Measurements from ENCODE around the gene MCM10. TPM values are rescaled to one million over a fixed set of nuclear protein-coding genes. Genes with fewer than 3 reads are reported as not detected.
A peak's percentile ranks its signal among the peaks of the same experiment; 100 is the strongest.
"Not testable (repeated sequence)": the region's sequence is repeated elsewhere in the genome, so short reads cannot be mapped to it uniquely, and the experiment has no call there.

The MCM10 gene
- total and polyA plus RNA-seq, 7 donors, result 0.14 to 3.2 (median 0.83) TPM; not detected in 2

DNA sequence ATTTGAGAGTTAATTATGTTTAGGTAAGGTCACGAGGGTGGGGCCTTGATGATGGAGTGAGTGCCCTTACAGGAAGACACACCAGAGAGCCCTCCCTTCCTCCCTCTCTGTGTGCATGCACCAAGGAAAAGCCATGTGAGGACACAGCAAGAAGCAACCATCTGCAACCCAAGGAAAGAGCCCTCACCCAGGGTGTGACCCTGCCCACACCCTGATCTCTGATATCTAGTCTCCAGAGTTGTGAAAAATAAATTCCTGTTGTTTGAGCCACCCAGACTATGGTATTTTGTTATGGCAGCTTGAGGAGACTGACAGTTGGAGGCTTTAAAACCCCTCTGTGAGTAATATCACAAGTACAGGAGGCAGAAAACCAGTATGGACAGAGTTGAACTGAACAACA, 15.0 kb upstream of the MCM10 start:
- Histone ChIP-seq H3K27ac (no peak overlapping the region), H3K36me3 (peaks cover 0 to 24% (median 8%) of the 10 kb centered on the region in 4 donors), H3K4me1 (no peaks in the 10 kb centered on the region), H3K4me3 (no peak overlapping the region), H3K9me3 (peaks cover 0 to 2% (median 0%) of the 10 kb centered on the region in 4 donors), H3K27me3 (no peaks in the 10 kb centered on the region)
- TF ChIP-seq POLR2A (IDR thresholded peaks at IDR 0.05) (no peak), EP300 (IDR thresholded peaks at IDR 0.05) (no peak), POLR2AphosphoS5 (IDR thresholded peaks at IDR 0.05) (no peak)
- TF ChIP-seq, protein P1, sequence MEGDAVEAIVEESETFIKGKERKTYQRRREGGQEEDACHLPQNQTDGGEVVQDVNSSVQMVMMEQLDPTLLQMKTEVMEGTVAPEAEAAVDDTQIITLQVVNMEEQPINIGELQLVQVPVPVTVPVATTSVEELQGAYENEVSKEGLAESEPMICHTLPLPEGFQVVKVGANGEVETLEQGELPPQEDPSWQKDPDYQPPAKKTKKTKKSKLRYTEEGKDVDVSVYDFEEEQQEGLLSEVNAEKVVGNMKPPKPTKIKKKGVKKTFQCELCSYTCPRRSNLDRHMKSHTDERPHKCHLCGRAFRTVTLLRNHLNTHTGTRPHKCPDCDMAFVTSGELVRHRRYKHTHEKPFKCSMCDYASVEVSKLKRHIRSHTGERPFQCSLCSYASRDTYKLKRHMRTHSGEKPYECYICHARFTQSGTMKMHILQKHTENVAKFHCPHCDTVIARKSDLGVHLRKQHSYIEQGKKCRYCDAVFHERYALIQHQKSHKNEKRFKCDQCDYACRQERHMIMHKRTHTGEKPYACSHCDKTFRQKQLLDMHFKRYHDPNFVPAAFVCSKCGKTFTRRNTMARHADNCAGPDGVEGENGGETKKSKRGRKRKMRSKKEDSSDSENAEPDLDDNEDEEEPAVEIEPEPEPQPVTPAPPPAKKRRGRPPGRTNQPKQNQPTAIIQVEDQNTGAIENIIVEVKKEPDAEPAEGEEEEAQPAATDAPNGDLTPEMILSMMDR (IDR thresholded peaks at IDR 0.05), result no peak
- 77 to 83% methylated on average over 1 of the region's 1 CpG for WGBS, 2 donors
- intact Hi-C loops (cut with DNase I), result no loop called here
- no peak for DNase-seq

DNA sequence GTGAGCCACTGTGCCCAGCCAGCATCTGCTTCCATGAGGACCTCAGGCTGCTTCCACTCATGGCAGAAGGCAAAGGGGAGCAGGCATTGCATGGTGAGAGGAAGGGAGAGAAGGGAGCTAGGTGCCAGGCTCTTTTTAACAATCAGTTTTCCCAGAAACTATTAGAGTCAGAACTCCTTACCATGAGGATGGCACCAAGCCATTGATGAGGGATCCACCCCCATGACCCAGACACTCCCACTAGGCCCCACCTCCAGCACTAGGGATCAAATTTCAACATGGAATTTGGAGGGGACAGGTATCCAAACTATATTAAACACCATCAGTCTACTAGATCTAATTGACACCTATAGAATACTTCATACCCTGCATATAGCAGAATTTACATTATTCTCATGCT, 14.2 kb upstream of the MCM10 start:
- no peaks in the 10 kb centered on the region for H3K4me1 ChIP-seq
- peaks cover 0 to 2% (median 0%) of the 10 kb centered on the region in 4 donors for H3K9me3 ChIP-seq
- H3K27me3 ChIP-seq, result no peaks in the 10 kb centered on the region
- no peak for TF ChIP-seq EP300 (IDR thresholded peaks at IDR 0.05)
- TF ChIP-seq POLR2A (IDR thresholded peaks at IDR 0.05), result no peak
- no peak for TF ChIP-seq POLR2AphosphoS5 (IDR thresholded peaks at IDR 0.05)
- TF ChIP-seq, protein P1 (IDR thresholded peaks at IDR 0.05), result no peak
- no peak for DNase-seq
- H3K36me3 ChIP-seq, result peaks cover 0 to 18% (median 5%) of the 10 kb centered on the region in 4 donors
- no peak overlapping the region for H3K4me3 ChIP-seq
- intact Hi-C loops (cut with DNase I), result no loop called here
- no peak overlapping the region for H3K27ac ChIP-seq

DNA sequence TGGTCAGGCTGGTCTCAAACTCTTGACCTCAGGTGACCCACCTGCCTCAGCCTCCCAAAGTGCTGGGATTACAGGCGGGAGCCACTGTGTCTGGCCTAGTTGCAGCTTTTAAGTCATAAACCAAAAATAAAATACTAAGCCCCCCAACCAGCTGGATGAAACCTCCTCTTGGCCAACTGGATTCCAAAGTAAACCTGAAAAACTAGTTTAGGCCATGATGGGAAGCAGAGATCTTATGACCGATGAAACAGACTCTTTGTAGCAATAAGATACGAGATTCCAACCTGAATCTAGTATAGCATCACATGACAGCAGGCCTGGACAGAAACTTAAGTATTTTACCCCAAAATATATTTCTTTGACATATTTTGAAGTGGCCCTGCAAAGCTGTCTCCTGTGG, 9.1 kb upstream of the MCM10 start:
- Histone ChIP-seq H3K9me3 (peaks cover 0 to 2% (median 0%) of the 10 kb centered on the region in 4 donors), H3K27me3 (no peaks in the 10 kb centered on the region), H3K4me3 (no peak overlapping the region), H3K27ac (no peak overlapping the region), H3K4me1 (no peaks in the 10 kb centered on the region), H3K36me3 (no peaks in the 10 kb centered on the region)
- TF ChIP-seq POLR2A (IDR thresholded peaks at IDR 0.05), result no peak
- TF ChIP-seq, protein P1 (IDR thresholded peaks at IDR 0.05), result no peak
- TF ChIP-seq EP300 (IDR thresholded peaks at IDR 0.05), result no peak
- TF ChIP-seq POLR2AphosphoS5 (IDR thresholded peaks at IDR 0.05), result no peak
- WGBS, 2 donors, result 95 to 96% methylated on average over 3 of the region's 3 CpGs
- intact Hi-C loops (cut with DNase I), result no loop called here
- DNase-seq, result no peak

DNA sequence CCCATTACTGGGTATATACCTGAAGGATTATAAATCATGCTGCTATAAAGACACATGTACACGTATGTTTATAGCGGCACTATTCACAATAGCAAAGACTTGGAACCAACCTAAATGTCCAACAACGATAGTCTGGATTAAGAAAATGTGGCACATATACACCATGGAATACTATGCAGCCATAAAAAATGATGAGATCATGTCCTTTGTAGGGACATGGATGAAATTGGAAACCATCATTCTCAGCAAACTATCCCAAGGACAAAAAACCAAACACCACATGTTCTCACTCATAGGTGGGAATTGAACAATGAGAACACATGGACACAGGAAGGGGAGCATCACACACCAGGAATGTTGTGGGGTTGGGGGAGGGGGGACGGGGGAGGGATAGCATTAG, 5.5 kb upstream of the MCM10 start:
- H3K4me3 ChIP-seq; intact Hi-C loops (cut with DNase I); H3K27ac ChIP-seq; H3K9me3 ChIP-seq; H3K36me3 ChIP-seq; DNase-seq; H3K27me3 ChIP-seq; H3K4me1 ChIP-seq: not testable (repeated sequence)
- 92 to 93% methylated on average over 4 of the region's 4 CpGs for WGBS, 2 donors

DNA sequence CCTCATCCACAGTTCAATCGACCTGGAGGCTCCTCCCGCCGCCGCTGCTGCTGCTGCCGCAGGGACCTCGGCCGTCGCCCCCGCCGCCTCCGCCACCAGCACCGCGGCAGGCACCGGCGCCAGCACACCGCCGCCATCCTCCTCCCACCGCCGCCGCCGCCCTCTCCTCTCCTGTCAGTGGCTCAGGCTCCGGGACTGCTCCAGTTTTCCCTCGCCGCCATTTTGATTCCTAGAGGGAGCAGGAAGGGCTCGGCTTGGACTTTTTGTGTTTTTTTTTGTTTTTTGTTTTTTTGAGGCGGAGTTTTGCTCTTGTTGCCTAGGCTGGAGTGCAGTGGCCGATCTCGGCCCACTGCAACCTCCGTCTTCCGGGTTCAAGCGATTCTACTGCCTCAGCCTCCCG, 3.0 kb upstream of the MCM10 start:
- H3K4me3 ChIP-seq, result peak overlapping the region in 3 of 4 donors; percentile 8 to 34 (median 23)
- no peak overlapping the region for H3K27ac ChIP-seq
- no peaks in the 10 kb centered on the region for H3K9me3 ChIP-seq
- no peaks in the 10 kb centered on the region for H3K36me3 ChIP-seq
- no peaks in the 10 kb centered on the region for H3K27me3 ChIP-seq
- TF ChIP-seq POLR2AphosphoS5 (IDR thresholded peaks at IDR 0.05) (no peak), POLR2A (IDR thresholded peaks at IDR 0.05) (no peak), EP300 (IDR thresholded peaks at IDR 0.05) (no peak)
- TF ChIP-seq, protein P1 (IDR thresholded peaks at IDR 0.05), result no peak
- 47 to 62% methylated on average over 32 of the region's 32 CpGs for WGBS, 2 donors
- intact Hi-C loops (cut with DNase I), result no loop called here
- H3K4me1 ChIP-seq, result peaks cover 0 to 15% (median 14%) of the 10 kb centered on the region in 4 donors
- DNase-seq, result no peak
